Uterus (tissue), 2 donors: ENCODE results near the gene PLEKHM3.

Experiments
- POLR2A ChIP-seq, 2 donors: fragments of 450-650 bp; IDR thresholded peaks; one replicate each; pipeline ENCODE4 v1.6.1; 2016; ENCODE audit warnings: antibody characterized with exemption in 2 of 2, mild to moderate bottlenecking in 1 of 2, moderate library complexity in 1 of 2
- TF ChIP-seq, protein P1 (sequence below), 4 experiments: fragments of 200-600 bp in 2 of 4; fragments of 450-650 bp in 2 of 4; sonication (generic) in 2 of 4; IDR thresholded peaks; one replicate each; pipeline ENCODE4 v1.5.1; 2016 to 2019; ENCODE audit warnings: antibody characterized with exemption in 4 of 4, mild to moderate bottlenecking in 2 of 4, moderate library complexity in 1 of 4

DNA sequence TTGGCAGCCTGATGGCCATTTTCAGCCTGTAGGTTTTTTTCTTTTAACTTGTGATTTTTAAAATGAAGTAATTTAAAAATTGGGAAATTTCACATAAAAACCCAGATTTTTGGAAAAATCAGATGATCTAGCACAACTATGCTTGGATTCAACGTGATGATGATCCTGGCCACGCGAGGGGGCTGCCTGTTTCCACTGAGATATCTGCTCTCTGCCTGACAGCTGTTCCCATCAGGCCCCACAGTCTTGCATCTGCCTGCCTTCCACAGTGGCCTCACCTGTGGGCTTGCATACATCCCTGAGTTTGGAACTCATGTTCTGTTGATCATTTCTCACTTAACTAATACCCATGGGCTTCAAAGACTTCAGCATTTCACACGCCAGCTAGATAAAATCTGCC, 163.5 kb downstream of the PLEKHM3 start:
- TF ChIP-seq, protein P1, sequence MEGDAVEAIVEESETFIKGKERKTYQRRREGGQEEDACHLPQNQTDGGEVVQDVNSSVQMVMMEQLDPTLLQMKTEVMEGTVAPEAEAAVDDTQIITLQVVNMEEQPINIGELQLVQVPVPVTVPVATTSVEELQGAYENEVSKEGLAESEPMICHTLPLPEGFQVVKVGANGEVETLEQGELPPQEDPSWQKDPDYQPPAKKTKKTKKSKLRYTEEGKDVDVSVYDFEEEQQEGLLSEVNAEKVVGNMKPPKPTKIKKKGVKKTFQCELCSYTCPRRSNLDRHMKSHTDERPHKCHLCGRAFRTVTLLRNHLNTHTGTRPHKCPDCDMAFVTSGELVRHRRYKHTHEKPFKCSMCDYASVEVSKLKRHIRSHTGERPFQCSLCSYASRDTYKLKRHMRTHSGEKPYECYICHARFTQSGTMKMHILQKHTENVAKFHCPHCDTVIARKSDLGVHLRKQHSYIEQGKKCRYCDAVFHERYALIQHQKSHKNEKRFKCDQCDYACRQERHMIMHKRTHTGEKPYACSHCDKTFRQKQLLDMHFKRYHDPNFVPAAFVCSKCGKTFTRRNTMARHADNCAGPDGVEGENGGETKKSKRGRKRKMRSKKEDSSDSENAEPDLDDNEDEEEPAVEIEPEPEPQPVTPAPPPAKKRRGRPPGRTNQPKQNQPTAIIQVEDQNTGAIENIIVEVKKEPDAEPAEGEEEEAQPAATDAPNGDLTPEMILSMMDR (IDR thresholded peaks at IDR 0.05): no peak
- TF ChIP-seq POLR2A (IDR thresholded peaks at IDR 0.05): no peak
